ENCODE data around the gene PIP5K1B.

- TF ChIP-seq CTCF (IDR thresholded peaks at IDR 0.05; ENCODE audit: poor library complexity): no peak
- no peak for TF ChIP-seq EZH2phosphoT487 (IDR thresholded peaks at IDR 0.05; ENCODE audit: low read depth, severe bottlenecking, unreplicated experiment)
- no peak for TF ChIP-seq EZH2 (IDR thresholded peaks at IDR 0.05; ENCODE audit: borderline replicate concordance)
Observed at GRCh38 chr9:68923480-68923879, 218.4 kb downstream of the PIP5K1B start.

Measured in hepatocyte (in vitro differentiated cells).